Gastrocnemius medialis (tissue), 4 donors: ENCODE measurements around the gene HACD2.

Experiments used
- CTCF ChIP-seq, 5 experiments: fragments of 450-650 bp in 3 of 5; fragments of 200-600 bp in 2 of 5; sonication (generic) in 2 of 5; IDR thresholded peaks in 4 of 5; conservative IDR thresholded peaks in 1 of 5; 1 replicate in 4 of 5; 2 replicates in 1 of 5; pipeline ENCODE4 v1.5.1; 2016 to 2019; ENCODE audit warnings: antibody characterized with exemption in 5 of 5, mild to moderate bottlenecking in 3 of 5, moderate library complexity in 3 of 5
- POLR2A ChIP-seq, 2 donors: fragments of 450-650 bp; IDR thresholded peaks; one replicate each; pipeline ENCODE4 v1.6.1; 2017; ENCODE audit warnings: antibody characterized with exemption in 2 of 2, mild to moderate bottlenecking in 2 of 2, moderate library complexity in 2 of 2

- TF ChIP-seq CTCF (IDR thresholded peaks at IDR 0.05 in 4 of 5, conservative IDR thresholded peaks at IDR 0.05 in 1 of 5) (no peak), POLR2A (IDR thresholded peaks at IDR 0.05) (no peak)
These were observed 140.1 kb downstream of the HACD2 start for GRCh38 chr3:123444744-123445143.
